Measurements from ENCODE around the gene NCOA1. TPM values are rescaled to one million over a fixed set of nuclear protein-coding genes. Genes with fewer than 3 reads are reported as not detected.

Gene NCOA1
- total RNA-seq, 2 experiments from 2014 or later = 6.1 to 12.1 TPM

DNA sequence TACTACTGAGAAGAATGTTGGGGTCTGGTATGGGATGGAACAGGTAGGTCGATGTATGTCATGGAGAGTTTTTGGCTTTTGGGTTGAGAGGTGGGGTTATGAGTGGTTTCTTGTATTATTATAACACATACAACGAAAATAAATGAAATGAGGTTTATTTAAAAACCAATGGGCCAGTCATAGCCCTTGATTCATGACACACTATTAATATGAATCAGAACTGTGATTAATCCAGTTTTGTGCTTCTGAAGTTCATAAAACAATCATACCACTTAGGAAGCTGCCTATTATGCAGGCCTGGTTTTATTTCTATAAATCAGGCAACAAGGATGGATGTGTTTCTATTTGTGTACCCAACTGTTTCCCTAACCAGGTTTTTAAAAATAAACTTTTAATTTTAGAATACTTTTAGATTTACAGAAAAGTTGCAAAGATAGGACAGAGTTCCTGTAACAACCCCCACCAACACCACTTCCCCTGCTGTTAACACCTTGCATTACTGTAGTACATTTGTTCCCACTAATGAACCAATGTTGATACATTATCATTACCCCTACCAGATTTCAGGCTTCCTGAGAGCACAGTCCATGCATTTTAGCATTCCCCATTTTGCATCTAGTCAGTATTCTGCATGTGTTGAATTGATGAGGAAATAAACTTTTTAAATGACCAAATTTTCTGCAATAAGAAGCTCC is 37.5 kb upstream of the NCOA1 start:
- DNase-seq (ENCODE audit: low spot score) = no peak
- Histone ChIP-seq H3K9me2 (ENCODE audit: insufficient read depth, low read length) (no peaks in the 10 kb centered on the region), H3K4me3 (ENCODE audit: low read depth, low read length, poor library complexity, severe bottlenecking) (no peak overlapping the region), H3K4me1 (ENCODE audit: insufficient read depth, low read length, poor library complexity, severe bottlenecking) (no peaks in the 10 kb centered on the region), H3K27ac (ENCODE audit: low read depth, low read length, poor library complexity, severe bottlenecking) (no peak overlapping the region), H3K9me3 (ENCODE audit: low read length) (no peaks in the 10 kb centered on the region), H3K36me3 (ENCODE audit: insufficient read depth, low read length) (no peaks in the 10 kb centered on the region), H3K79me2 (ENCODE audit: insufficient read depth, low read depth, low read length) (no peaks in the 10 kb centered on the region), H3K4me2 (ENCODE audit: low read length) (no peak overlapping the region), H2AFZ (ENCODE audit: low read length) (no peak overlapping the region), H4K20me1 (ENCODE audit: insufficient read depth, low read length) (no peaks in the 10 kb centered on the region)
- BruUV-seq (replicated peaks) = no TSS peak
- intact Hi-C loops (cut with micrococcal nuclease; ENCODE audit: unreplicated experiment) = no loop called here
- no peak for TF ChIP-seq EZH2phosphoT487 (IDR thresholded peaks at IDR 0.05; ENCODE audit: borderline replicate concordance, low read depth, low read length)
- TF ChIP-seq, protein P1, sequence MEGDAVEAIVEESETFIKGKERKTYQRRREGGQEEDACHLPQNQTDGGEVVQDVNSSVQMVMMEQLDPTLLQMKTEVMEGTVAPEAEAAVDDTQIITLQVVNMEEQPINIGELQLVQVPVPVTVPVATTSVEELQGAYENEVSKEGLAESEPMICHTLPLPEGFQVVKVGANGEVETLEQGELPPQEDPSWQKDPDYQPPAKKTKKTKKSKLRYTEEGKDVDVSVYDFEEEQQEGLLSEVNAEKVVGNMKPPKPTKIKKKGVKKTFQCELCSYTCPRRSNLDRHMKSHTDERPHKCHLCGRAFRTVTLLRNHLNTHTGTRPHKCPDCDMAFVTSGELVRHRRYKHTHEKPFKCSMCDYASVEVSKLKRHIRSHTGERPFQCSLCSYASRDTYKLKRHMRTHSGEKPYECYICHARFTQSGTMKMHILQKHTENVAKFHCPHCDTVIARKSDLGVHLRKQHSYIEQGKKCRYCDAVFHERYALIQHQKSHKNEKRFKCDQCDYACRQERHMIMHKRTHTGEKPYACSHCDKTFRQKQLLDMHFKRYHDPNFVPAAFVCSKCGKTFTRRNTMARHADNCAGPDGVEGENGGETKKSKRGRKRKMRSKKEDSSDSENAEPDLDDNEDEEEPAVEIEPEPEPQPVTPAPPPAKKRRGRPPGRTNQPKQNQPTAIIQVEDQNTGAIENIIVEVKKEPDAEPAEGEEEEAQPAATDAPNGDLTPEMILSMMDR (conservative IDR thresholded peaks at IDR 0.05; ENCODE audit: low read length) = no peak
- ChIA-PET POLR2A (no interaction called here), CTCF (ENCODE audit: unreplicated experiment) (no interaction called here)

GRCh38 chr2:24454294-24454693 is 36.8 kb upstream of the NCOA1 start:
- H4K20me1 ChIP-seq (ENCODE audit: insufficient read depth, low read length) = no peaks in the 10 kb centered on the region
- no peak overlapping the region for H2AFZ ChIP-seq (ENCODE audit: low read length)
- no peak overlapping the region for H3K4me3 ChIP-seq (ENCODE audit: low read depth, low read length, poor library complexity, severe bottlenecking)
- no peaks in the 10 kb centered on the region for H3K36me3 ChIP-seq (ENCODE audit: insufficient read depth, low read length)
- H3K9me2 ChIP-seq (ENCODE audit: insufficient read depth, low read length) = no peaks in the 10 kb centered on the region
- no peaks in the 10 kb centered on the region for H3K79me2 ChIP-seq (ENCODE audit: insufficient read depth, low read depth, low read length)
- no peak overlapping the region for H3K27ac ChIP-seq (ENCODE audit: low read depth, low read length, poor library complexity, severe bottlenecking)
- no peaks in the 10 kb centered on the region for H3K9me3 ChIP-seq (ENCODE audit: low read length)
- no peak for DNase-seq (ENCODE audit: low spot score)
- TF ChIP-seq, protein P1 (conservative IDR thresholded peaks at IDR 0.05; ENCODE audit: low read length) = no peak
- ChIA-PET CTCF (ENCODE audit: unreplicated experiment) (no interaction called here), POLR2A (interaction anchor here (0.7 kb wide), 1 partner anchor 372 kb away, joined by 3 read pairs; no protein-coding TSS in a partner anchor)
- intact Hi-C loops (cut with micrococcal nuclease; ENCODE audit: unreplicated experiment) = no loop called here
- no TSS peak for BruUV-seq (replicated peaks)
- H3K4me2 ChIP-seq (ENCODE audit: low read length) = no peak overlapping the region
- H3K4me1 ChIP-seq (ENCODE audit: insufficient read depth, low read length, poor library complexity, severe bottlenecking) = no peaks in the 10 kb centered on the region

Data from OCI-LY7 (cell line).